ENCODE data around the gene ZNF785.
"Not testable (repeated sequence)": the region's sequence is repeated elsewhere in the genome, so short reads cannot be mapped to it uniquely, and the experiment has no call there.

The ZNF785 gene

DNA sequence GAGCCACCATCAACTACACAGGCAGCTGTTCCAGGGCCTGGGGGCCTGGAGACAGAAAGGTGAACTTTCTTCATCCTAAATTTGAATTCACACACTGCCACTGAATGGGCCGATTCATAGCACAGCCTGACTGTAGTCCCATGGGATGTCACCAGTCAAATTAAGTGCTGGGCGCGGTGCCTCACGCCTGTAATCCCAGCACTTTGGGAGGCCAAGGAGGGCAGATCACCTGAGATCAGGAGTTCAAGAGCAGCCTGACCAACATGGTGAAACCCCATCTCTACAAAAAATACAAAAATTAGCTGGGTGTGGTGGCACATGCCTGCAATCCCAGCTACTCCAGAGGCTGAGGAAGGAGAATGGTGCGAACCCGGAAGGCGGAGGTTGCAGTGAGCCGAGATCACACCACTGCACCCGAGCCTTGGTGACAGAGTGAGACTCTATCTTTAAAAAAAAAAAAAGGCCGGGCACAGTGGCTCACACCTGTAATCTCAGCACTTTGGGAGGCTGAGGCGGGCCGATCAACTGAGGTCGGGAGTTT is 45.4 kb downstream of the ZNF785 start:
- not testable (repeated sequence) for DNase-seq (ENCODE audit: low spot score)

DNA sequence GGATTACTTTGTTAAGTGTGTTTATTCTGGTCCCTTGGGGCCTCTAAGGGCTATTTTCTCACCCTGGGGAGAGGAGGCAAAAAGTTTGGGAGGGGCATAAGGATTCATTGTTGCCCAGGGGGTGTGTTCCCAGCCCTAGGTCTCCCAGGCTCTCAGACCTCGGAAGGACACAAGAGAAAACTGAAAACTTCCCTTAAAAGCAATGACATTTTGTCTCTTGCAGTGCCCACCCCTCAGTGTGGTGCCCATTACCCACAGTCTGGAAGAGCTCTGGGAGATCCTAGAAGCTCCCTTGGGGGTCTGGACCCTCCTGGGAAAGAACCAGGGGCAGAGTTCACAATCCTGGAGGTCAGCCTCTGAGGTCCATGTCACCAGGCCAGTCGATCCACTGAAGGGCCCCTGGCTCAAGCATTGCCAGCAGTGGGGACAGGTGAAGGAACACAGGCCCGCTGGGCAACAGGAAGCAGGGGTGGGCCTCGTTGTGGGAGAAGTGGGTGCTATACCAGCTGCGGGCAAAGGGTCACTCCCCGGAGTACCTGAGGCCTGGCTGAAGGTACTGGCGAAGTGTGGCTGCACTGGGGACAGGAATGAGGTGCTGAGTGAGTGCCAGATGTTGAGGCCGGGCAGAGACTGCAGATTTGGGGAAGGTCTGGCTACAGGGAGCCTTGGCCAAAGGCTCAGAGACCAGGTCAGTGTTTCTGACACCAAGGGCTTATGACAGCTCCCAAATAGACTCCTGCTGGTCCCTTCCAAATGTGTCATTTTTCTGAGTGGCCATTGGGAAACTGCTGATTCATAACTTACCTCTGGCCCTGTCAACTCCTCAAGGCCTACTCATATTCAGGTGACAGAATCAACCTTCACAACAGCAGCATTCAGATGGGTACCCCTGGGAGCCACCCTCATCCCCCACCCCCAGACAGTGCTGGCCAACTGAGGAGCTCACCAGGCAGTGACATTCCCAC is 46.2 kb downstream of the ZNF785 start:
- no peak for DNase-seq (ENCODE audit: low spot score)

DNA sequence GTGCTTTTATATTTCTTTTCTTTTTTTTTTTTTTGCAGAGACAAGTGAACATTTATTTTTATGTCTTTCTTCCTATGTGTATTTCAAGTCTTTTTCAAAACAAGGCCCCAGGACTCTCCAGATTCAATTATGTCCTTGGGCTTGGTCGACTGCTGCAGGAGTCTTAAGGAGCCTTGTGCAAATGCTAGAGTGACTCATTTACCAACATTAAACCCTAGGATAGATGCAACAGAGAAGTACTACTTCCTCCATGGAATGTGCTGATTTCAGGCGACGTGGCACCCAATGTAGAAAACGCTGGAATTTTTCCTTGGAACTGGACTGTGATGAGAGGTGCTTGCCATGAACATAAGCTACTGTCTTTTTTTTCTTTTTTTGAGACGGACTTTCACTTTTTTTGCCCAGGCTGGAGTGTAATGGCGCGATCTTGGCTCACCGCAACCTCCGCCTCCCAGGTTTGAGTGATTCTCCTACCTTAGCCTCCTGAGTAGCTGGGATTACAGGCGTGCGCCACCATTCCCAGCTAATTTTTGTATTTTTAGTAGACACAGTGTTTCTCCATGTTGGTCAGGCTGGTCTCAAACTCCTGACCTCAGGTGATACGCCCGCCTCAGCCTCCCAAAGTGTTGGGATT is 49.0 kb downstream of the ZNF785 start:
- not testable (repeated sequence) for DNase-seq (ENCODE audit: low spot score)

DNA sequence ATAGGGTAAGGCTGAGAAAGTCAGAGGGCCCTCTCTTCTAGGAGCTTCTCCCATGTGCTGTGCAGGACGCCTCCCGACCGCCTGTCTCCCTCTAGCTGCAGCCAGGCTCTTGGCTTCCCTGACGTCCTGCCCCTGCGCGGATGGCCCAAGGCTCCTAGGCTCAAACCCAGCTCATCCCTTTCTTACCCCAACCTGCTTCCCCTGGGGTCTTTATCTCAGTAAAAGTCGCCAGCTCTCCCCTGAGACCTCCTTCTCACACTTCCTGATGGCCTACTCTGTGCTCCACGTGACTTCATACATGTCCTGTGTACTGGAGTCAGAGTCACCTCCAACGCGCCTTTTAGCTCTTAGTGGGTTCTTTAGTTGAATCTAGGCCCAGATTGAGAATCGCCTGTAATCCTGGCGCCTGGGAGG is 49.7 kb downstream of the ZNF785 start:
- DNase-seq (ENCODE audit: low spot score): peak; percentile 68

DNA sequence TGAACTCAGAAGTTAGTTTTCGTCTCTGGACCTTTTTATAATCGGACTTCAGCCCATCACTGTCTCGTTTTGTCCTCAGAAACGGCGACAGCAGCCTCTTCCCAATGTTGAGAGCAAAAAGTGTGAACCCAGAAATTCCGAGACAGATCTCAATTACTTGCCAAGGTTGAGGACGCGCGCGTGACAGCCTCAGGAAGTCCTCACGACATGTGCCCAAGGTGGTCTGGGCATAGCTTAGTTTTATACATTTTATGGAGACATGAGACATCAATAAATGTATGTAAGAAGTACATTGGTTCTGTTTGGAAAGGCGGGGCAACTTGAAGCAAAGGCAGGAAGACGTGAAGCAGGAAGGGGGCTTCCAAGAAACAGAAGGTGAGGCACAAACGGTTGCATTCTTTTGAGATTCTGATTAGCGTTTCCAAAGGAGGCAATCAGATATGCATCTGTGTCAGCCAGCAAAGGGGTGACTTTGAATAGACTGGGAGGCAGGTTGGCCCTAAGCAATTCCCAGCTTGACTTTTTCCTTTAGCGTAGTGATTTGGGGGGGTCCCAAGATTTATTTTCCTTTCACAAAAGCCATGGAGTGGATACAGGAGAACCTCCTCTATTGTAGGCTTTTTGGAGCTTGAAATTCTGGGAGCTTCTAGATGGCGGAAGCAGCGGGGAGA is 50.3 kb downstream of the ZNF785 start:
- DNase-seq (ENCODE audit: low spot score): no peak

DNA sequence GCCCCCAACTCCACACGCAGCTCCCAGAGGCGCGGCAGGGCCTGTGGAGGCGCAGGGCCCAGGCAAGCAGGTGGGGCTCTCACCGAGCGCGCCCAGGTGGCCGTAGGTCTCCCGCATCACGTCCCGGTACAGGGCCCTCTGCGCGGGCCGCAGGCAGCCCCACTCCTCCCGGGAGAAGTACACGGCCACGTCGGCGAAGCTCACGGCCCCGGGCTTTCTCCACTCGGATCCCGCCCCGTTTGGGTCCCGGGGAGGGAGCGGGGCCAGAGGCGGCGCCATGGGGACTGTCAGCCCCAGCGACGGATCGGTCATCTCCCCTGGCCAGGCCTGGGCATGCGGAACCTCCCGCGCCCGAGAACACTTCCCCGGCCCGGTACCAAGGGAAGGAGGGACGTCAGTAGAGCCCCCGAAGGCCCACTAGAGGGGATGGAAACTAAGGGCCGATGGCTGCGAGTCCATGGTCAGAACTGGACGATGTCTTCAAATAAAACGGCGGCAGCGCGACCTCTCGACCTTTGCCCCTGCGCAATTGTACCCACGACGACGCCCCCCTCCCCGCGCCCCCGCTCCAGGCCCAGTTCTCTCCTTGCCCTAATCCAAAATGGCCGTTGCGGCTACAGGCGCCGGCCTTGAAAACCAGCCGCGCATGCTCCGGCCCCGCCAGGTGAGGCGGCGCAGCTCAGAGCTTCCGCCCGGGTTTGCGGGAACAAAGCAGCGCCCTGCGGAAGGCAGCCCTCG is 51.0 kb downstream of the ZNF785 start, which contains the start of gene ZNF747:
Gene ZNF747 (minus strand): TSS at position 491 of the 738 bp plus-strand sequence. CDS start 179 bp downstream, at position 312.
- peak; percentile 90 for DNase-seq (ENCODE audit: low spot score)

DNA sequence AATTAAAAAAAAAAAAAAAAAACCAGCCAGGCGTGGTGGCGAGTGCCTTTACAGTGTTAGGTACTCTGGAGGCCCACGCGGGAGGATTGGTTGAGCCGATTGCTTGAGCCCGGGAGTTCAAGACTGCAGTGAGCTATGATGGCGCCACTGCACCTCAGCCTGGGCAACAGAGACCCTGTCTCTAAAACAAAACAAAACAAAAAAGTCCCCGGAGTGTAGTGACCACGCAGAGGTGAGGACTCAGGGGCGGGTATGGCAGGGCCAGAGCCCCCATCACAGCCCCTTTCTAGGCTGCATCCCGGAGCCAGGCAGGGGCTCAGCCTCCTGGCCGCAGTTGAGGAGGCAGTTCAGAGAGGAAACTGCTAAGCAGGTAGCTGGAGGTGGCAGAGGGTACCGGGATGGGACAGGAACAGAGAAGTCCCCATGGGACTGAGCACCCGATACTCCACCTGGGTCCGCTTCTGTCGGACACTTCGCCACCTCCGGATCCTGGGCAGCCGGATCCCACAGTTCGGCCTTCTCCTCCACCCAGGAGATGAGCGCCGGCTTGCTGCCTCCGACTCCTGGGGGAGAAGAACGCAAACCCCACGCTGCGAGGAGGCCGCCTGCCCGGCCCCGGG is 51.6 kb downstream of the ZNF785 start:
- no peak for DNase-seq (ENCODE audit: low spot score)

DNA sequence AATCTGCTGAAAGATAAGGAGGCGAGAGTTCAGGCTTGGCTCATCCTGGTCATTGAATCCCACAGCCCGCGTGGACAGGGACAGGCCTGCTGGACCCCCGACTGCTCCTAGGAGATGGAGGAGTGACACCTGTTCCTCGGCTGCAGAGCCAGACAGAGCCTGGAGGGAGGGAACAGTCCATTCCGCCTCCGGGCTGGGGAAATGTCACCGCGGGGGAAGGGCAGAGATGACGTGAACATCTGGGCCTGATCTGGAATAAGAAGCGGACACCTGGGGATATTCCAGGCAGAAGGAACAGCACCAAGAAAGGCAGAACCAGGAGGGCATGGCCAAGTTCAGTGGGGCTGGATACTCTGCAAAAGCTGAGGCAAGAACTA is 52.4 kb downstream of the ZNF785 start:
- DNase-seq (ENCODE audit: low spot score): no peak

DNA sequence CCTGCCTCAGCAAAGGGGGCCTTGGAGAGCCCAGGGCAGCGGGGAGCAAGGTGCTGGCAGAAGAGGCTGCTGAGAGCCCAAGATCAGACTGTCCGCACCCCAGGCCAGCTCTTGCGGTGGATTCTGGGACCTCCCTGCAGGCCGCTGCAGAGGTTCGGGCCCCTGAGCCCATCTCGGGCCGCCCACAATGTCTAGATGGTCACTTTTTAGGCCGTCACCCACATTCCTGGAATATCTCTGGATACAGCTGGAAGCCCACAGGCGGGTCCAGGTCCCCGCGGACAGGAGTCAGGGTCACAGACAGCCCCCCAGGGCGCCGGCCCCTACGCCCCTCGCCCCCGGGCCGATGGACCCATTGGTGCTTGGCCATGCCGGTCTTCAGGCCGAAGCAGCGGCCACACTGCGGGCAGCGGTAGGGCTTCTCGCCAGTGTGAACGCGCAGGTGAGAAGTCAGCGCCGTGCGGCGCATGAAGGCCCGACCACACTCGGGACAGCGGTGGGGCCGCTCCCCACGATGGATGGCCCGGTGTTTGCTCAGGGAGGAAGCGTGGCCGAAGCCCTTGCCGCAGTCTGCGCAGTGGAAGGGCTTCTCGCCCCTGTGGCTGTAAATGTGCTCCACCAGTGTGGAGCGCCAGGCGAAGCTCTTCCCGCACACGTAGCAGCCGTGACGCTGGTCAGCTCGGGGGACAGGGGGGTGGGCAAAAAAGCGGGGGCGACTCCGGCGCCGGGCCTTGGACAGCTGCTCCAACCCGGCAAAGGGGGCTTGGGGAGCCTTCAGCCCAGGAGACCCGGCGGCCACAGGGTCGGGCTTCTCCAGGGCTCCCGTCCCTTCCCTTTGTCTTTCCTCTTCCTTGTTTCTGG is 53.0 kb downstream of the ZNF785 start:
- no peak for DNase-seq (ENCODE audit: low spot score)

Data from CD4-positive, alpha-beta T cell treated with Interleukin-6 at 100 ng/mL for 8 hours (primary cell).